Stomach smooth muscle (tissue), 2 donors: ENCODE results near the gene ARPC5.

Source experiments
- H3K27ac ChIP-seq: one replicate; pipeline ENCODE4 v1.7.0; 2013; ENCODE audit warnings: mild to moderate bottlenecking, low read length, inconsistent platforms
- H3K27me3 ChIP-seq, 2 donors: one replicate each; pipeline ENCODE4 v1.7.0; 2013; ENCODE audit warnings: low read length in 2 of 2; ENCODE audit not compliant: insufficient read depth in 2 of 2, control insufficient read depth in 1 of 2
- H3K36me3 ChIP-seq, 2 donors: one replicate each; pipeline ENCODE4 v1.7.0; 2013; ENCODE audit warnings: low read length in 2 of 2; ENCODE audit not compliant: control insufficient read depth in 2 of 2, insufficient read depth in 2 of 2
- H3K4me1 ChIP-seq: one replicate; pipeline ENCODE4 v1.7.0; 2013; ENCODE audit warnings: low read length; ENCODE audit not compliant: control insufficient read depth, insufficient read depth
- H3K4me3 ChIP-seq, 2 donors: one replicate each; pipeline ENCODE4 v1.7.0; 2013; ENCODE audit warnings: low read length in 2 of 2
- H3K9ac ChIP-seq, 2 donors: one replicate each; pipeline ENCODE4 v1.7.0; 2013; ENCODE audit warnings: low read length in 2 of 2, mild to moderate bottlenecking in 1 of 2
- H3K9me3 ChIP-seq, 2 donors: one replicate each; pipeline ENCODE4 v1.7.0; 2013; ENCODE audit warnings: low read length in 2 of 2; ENCODE audit not compliant: control insufficient read depth in 2 of 2
- donor health status: healthy.
- donor health status: Pancreatic carcinoma.

The ARPC5 gene

GRCh38 chr1:183670169-183670568, 34.6 kb upstream of the ARPC5 start:
- no peak overlapping the region for H3K27ac ChIP-seq
- no peak overlapping the region for H3K4me3 ChIP-seq
- H3K9me3 ChIP-seq, result no peaks in the 10 kb centered on the region
- no peaks in the 10 kb centered on the region for H3K36me3 ChIP-seq
- H3K27me3 ChIP-seq, result no peaks in the 10 kb centered on the region
- H3K9ac ChIP-seq, result no peak overlapping the region
- no peaks in the 10 kb centered on the region for H3K4me1 ChIP-seq

GRCh38 chr1:183656355-183656754, 20.8 kb upstream of the ARPC5 start:
- H3K27me3 ChIP-seq, result no peaks in the 10 kb centered on the region
- H3K36me3 ChIP-seq, result no peaks in the 10 kb centered on the region
- peaks cover 8% of the 10 kb centered on the region for H3K4me1 ChIP-seq
- no peak overlapping the region for H3K27ac ChIP-seq
- no peaks in the 10 kb centered on the region for H3K9me3 ChIP-seq
- no peak overlapping the region for H3K4me3 ChIP-seq
- H3K9ac ChIP-seq, result no peak overlapping the region

- H3K27me3 ChIP-seq, result no peaks in the 10 kb centered on the region
- H3K27ac ChIP-seq, result no peak overlapping the region
- H3K4me3 ChIP-seq, result no peak overlapping the region
- H3K9ac ChIP-seq, result no peak overlapping the region
- peaks cover 8% of the 10 kb centered on the region for H3K4me1 ChIP-seq
- H3K9me3 ChIP-seq, result no peaks in the 10 kb centered on the region
- H3K36me3 ChIP-seq, result no peaks in the 10 kb centered on the region
Observed at GRCh38 chr1:183655562-183656075, 20.0 kb upstream of the ARPC5 start.

- Histone ChIP-seq H3K36me3 (no peaks in the 10 kb centered on the region), H3K4me3 (no peak overlapping the region), H3K27ac (no peak overlapping the region), H3K9me3 (no peaks in the 10 kb centered on the region), H3K4me1 (peaks cover 8% of the 10 kb centered on the region), H3K27me3 (no peaks in the 10 kb centered on the region), H3K9ac (no peak overlapping the region)
Observed at GRCh38 chr1:183654706-183655105, 19.1 kb upstream of the ARPC5 start.

GRCh38 chr1:183653876-183654451, 18.4 kb upstream of the ARPC5 start:
- Histone ChIP-seq H3K27ac (no peak overlapping the region), H3K4me1 (peaks cover 8% of the 10 kb centered on the region), H3K9me3 (no peaks in the 10 kb centered on the region), H3K4me3 (no peak overlapping the region), H3K9ac (no peak overlapping the region), H3K36me3 (no peaks in the 10 kb centered on the region), H3K27me3 (no peaks in the 10 kb centered on the region)

- Histone ChIP-seq H3K36me3 (no peaks in the 10 kb centered on the region), H3K4me1 (peaks cover 8% of the 10 kb centered on the region), H3K4me3 (no peak overlapping the region), H3K27ac (no peak overlapping the region), H3K27me3 (no peaks in the 10 kb centered on the region), H3K9ac (no peak overlapping the region), H3K9me3 (no peaks in the 10 kb centered on the region)
Observed at GRCh38 chr1:183653462-183653794, 17.8 kb upstream of the ARPC5 start.

GRCh38 chr1:183652547-183653461, 17.2 kb upstream of the ARPC5 start, which contains the start of gene APOBEC4:
APOBEC4 (minus strand) TSS chr1:183653316; CDS start chr1:183648781, 4,535 bp downstream.
- H3K27me3 ChIP-seq, result no peaks in the 10 kb centered on the region
- H3K9ac ChIP-seq, result no peak within 1 kb of the TSS
- no peak within 1 kb of the TSS for H3K27ac ChIP-seq
- H3K36me3 ChIP-seq, result no peaks in the 10 kb centered on the region
- no peak within 1 kb of the TSS for H3K4me3 ChIP-seq
- H3K9me3 ChIP-seq, result no peaks in the 10 kb centered on the region
- H3K4me1 ChIP-seq, result peaks cover 8% of the 10 kb centered on the region

- H3K9me3 ChIP-seq, result no peaks in the 10 kb centered on the region
- H3K9ac ChIP-seq, result no peak overlapping the region
- H3K36me3 ChIP-seq, result no peaks in the 10 kb centered on the region
- H3K4me3 ChIP-seq, result no peak overlapping the region
- H3K27me3 ChIP-seq, result no peaks in the 10 kb centered on the region
- peaks cover 8% of the 10 kb centered on the region for H3K4me1 ChIP-seq
- H3K27ac ChIP-seq, result no peak overlapping the region
Observed at GRCh38 chr1:183652107-183652506, 16.5 kb upstream of the ARPC5 start.

GRCh38 chr1:183651612-183652011, 16.0 kb upstream of the ARPC5 start:
- no peak overlapping the region for H3K9ac ChIP-seq
- no peak overlapping the region for H3K27ac ChIP-seq
- peaks cover 8% of the 10 kb centered on the region for H3K4me1 ChIP-seq
- no peak overlapping the region for H3K4me3 ChIP-seq
- no peaks in the 10 kb centered on the region for H3K27me3 ChIP-seq
- no peaks in the 10 kb centered on the region for H3K9me3 ChIP-seq
- H3K36me3 ChIP-seq, result no peaks in the 10 kb centered on the region

- Histone ChIP-seq H3K27ac (no peak overlapping the region), H3K36me3 (no peaks in the 10 kb centered on the region), H3K9me3 (no peaks in the 10 kb centered on the region), H3K9ac (no peak overlapping the region), H3K4me3 (no peak overlapping the region), H3K27me3 (no peaks in the 10 kb centered on the region), H3K4me1 (peaks cover 3% of the 10 kb centered on the region)
Observed at GRCh38 chr1:183648042-183648441, 12.5 kb upstream of the ARPC5 start.

GRCh38 chr1:183646776-183647175, 11.2 kb upstream of the ARPC5 start:
- H3K9ac ChIP-seq, result no peak overlapping the region
- no peaks in the 10 kb centered on the region for H3K9me3 ChIP-seq
- no peak overlapping the region for H3K4me3 ChIP-seq
- no peaks in the 10 kb centered on the region for H3K36me3 ChIP-seq
- no peak overlapping the region for H3K27ac ChIP-seq
- H3K27me3 ChIP-seq, result no peaks in the 10 kb centered on the region
- H3K4me1 ChIP-seq, result no peaks in the 10 kb centered on the region
